ENCODE results near the gene TRABD2A.
"Not testable (repeated sequence)": the region's sequence is repeated elsewhere in the genome, so short reads cannot be mapped to it uniquely, and the experiment has no call there.

The TRABD2A gene

DNA sequence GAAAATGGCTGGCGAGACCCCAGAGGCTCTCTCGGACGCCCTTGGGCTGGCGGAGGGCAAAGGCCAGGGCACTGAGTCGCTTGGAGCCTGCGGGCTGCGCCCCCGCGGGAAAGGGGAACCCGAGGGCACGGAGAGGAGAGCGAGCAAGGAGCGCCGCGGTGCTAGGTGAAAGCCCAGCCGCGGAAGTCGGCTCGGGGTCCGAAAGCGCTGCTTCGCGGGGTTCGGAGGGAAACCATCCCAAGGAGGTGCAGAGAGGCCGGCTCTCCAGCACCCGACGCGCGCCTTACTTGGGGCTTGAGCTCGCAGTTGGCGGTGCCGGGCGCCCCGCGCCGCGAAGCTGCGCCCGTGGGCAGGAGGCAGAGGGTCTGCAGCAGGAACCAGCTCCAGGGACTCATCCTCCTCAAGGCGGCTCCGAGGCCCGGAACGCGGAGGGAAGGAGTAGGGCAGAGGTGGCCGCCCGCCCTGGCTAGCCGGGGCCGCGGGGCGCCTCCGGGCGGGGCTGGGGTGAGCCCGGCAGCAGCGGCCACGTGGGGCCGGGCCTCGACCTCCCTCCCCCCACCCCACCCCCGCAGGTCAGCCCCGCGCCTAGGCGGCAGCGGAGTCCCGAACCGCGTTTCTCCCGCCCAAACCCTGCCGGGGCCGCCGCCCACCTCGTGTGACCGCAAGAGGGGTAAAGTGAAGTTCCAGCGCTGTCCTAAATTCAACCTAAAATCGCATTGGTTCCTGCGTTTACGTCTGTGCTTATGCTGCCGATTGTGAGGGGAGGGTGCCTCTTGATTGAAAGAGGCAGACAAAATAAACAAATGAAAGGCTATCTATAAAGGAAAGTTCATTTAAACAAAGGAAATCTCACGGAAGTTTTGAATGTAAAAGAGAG is at the start of gene TRABD2A:
Gene TRABD2A (minus strand): TSS at position 440 of the 877 bp plus-strand sequence. CDS start 45 bp downstream, at position 395.
- peak; percentile 51 for DNase-seq (ENCODE audit: low read depth, low spot score)

- DNase-seq (ENCODE audit: low read depth, low spot score): no peak
Measured at GRCh38 chr2:84927275-84927627, 46.4 kb upstream of the TRABD2A start.

DNA sequence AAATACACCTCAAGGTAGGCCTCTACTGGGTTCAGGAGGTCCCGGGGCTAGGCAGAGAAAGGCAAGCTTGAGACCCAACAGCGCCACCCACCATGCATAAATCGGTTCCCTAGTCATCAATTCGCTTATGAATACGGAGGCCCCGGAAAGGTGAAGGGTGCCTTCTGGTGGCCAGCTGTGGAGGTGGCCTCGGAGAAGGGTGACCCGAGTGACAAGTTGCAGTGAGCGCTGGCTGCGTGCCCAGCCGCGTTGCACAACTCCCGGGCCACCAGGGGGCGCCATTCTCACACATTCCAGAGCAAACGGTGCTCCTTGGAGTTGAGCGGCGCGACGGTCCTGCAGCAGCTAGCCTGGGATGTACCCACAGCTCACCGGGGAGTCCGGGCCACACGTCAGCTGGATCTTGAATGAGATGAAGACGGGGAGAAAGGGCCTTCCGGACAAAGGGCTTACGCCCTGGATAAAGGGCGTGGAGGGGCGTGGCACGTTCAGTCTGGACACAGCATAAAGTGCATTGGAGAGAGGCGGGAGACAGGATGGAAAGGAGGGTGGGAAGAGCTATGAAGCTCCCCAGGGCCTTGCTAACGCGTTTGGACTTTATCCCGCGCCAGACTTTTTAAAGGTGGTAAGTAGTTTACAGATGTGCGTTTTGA is 45.0 kb upstream of the TRABD2A start:
- DNase-seq (ENCODE audit: low read depth, low spot score): peak; percentile 97

GRCh38 chr2:84925336-84925723 is 44.4 kb upstream of the TRABD2A start:
- no peak for DNase-seq (ENCODE audit: low read depth, low spot score)

- DNase-seq (ENCODE audit: low read depth, low spot score): no peak
Measured at GRCh38 chr2:84924173-84925106, 43.6 kb upstream of the TRABD2A start.

- no peak for DNase-seq (ENCODE audit: low read depth, low spot score)
Measured at GRCh38 chr2:84923009-84923408, 42.1 kb upstream of the TRABD2A start.

- no peak for DNase-seq (ENCODE audit: low read depth, low spot score)
Measured at GRCh38 chr2:84919885-84920580, 39.1 kb upstream of the TRABD2A start.

GRCh38 chr2:84918430-84918829 is 37.5 kb upstream of the TRABD2A start:
- DNase-seq (ENCODE audit: low read depth, low spot score): no peak

DNA sequence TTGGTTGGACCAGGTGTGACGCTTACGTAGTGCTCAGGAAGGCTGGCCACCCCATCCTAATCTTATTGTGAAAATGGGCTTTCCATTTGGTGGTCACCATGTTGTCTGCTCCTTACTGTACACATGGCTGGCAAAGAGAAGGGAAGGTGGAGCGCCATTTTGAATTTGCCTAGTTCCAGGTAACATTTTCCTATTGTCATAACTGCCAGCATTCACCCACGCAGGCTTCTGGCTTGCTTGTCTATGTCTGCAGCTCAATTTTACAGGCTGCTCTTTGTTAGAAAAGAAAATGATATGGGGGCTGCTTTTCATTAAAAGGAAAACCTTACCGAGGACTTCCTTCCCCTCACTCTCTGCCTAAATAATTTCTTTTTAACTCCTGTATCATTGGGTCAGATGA is 36.9 kb upstream of the TRABD2A start:
- DNase-seq (ENCODE audit: low read depth, low spot score): not testable (repeated sequence)

DNA sequence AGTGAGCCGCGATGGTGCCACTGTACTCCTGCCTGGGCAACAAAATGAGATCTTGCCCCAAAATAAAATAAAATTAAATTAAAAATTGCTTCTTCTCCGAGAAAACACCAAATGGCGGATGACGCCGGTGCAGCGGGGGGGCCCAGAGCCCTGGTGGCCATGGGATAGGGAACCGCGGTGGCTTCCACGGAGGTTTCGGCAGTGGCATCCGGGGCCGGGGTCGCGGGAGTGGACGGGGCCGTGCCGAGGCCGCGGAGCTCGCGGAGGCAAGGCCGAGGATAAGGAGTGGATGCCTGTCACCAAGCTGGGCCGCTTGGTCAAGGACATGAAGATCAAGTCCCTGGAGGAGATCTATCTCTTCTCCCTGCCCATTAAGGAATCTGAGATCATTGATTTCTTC is 34.8 kb upstream of the TRABD2A start:
- DNase-seq (ENCODE audit: low read depth, low spot score): not testable (repeated sequence)

GRCh38 chr2:84914334-84914733 is 33.5 kb upstream of the TRABD2A start:
- DNase-seq (ENCODE audit: low read depth, low spot score): no peak

DNA sequence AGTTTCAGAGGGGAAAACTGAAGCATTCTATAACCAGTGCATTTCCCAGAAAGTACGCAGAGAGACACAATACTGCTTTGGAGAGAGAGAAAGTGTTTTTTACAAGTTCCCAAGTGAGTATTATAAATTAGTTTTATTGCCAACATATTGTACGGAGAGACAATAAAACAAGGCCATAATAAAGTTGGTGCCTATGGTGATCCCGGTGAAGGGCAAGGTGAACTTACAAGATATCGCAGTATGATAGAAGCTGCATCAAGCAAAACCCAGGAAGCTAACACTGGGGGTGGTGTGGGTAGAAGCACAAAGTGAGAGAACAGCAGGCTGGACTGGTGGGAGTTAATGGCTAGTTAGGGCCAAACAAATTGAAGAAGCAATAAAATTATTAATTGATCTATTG is 32.1 kb upstream of the TRABD2A start:
- DNase-seq (ENCODE audit: low read depth, low spot score): no peak

DNA sequence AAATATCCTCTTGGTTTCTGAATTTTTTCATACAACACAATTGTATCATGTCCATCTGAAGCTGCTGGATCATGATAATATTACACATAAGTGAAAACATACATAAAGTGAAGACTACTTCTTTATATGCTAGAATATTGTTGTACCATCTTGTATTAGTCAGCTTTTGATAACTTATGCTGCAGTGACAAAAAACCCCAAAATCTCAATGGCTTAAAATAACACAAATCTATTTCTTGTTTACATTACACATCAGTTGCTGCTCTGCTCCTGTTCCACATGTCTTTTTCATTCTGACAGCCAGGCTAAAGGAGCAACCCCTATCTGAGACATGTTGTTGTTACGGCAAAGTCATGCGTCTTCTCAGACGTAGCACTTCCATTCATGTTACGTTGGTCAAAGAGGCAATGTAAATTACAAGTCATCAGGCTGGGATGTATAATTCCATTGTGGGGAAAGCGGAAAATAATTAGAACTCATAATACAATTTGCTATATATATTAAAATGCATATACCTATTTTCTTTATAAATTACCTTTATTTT is 30.3 kb upstream of the TRABD2A start:
- no peak for DNase-seq (ENCODE audit: low read depth, low spot score)

DNA sequence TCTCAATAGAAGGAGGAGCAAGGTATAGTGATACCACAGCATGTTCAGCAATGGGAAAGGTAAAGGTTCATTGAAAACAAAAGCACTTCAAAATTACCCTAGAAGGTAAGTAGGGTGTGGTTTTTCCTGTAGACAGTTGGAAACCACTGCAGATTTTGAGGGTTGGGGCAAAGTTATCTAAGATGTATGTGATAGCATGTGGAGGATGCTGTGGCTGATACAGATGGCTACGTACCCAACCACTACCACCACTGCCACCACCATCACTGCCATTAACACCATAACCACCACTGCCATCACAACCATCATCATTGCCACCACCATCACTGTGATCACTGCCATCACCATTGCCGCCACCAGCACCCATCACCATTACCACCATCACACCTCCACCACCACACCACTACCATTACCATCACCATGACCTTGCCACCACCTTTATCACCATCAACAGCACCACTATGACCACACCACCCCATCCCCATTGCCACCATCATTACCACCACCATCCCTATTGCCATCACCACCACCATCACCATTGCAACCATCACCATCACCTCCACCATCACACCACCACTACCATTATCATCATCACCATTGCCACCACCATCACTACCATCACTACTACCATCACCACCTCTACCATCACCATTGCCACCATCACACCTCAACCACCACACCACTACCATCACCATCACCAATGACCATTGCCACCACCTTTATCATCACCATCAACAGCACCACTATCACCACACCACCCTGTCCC is 28.2 kb upstream of the TRABD2A start:
- DNase-seq (ENCODE audit: low read depth, low spot score): no peak

DNA sequence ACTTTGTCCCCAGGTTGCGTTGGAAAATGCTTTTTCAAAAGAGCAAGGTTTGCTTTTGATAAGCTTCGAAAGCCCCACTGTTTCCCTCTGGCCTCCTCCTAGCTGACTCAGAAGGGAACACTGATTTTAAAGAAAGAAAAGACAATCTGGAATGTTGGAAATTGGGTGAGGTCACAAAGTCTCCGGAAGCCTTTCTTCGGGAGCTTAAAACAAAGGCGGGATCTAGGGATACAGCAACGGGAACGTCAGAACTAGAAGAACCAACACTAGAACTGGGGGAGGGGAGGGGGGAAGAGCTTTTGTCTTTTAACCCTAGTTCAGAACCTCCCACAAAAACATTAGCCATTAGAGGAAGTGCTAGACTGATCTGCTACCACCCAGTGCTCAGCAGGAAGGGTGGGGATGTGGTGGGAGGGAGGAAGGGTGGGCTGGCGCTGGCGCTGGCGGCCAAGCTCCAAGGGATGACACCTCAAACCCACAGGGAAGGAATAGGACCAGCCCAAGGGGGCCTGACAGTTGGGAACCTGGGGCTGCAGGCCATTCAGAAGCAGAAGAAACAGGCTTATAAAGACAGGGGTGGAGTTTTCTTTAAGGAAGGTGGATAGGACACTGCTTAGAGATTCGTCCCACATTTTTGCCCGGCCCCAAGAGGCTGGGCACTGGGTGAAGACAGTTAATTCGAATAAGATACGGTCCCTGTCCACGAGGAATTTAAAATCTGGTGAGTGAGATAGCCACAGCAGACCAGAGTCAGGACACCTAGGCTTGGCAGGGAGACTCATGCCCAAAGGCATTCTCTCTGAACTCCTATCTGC is 26.2 kb upstream of the TRABD2A start:
- no peak for DNase-seq (ENCODE audit: low read depth, low spot score)

DNA sequence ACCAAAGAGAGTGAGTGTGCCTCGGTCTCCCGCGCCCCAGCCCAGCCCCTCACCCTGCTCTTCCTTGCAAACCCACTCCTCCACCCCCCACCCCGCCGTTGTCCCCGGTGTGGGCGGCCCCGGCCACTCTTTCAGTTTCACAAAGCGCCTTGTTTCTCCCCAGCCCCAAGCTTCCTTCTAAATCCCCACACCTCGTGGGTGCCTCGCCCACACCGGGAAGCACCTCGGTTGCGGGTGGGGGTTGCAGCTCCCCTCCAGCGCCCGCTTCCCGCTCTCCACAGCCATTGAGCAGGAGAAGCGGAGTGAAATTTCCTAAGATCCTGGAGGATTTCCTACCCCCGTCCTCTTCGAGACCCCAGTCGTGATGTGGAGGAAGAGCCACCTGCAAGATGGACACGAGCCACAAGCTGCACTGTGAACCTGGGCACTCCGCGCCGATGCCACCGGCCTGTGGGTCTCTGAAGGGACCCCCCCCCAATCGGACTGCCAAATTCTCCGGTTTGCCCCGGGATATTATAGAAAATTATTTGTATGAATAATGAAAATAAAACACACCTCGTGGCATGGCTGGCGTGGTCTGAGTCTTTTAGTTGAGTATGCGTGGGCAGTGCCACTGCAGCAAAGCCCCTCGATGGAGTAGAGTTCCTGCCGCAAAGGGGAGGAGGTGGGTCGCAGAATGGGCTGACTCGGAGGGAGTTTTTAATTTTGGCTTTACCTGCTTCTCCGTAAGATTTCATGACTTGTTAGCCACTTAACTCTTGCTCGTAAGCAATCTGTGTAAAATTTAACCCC is 25.4 kb upstream of the TRABD2A start:
- DNase-seq (ENCODE audit: low read depth, low spot score): no peak

DNA sequence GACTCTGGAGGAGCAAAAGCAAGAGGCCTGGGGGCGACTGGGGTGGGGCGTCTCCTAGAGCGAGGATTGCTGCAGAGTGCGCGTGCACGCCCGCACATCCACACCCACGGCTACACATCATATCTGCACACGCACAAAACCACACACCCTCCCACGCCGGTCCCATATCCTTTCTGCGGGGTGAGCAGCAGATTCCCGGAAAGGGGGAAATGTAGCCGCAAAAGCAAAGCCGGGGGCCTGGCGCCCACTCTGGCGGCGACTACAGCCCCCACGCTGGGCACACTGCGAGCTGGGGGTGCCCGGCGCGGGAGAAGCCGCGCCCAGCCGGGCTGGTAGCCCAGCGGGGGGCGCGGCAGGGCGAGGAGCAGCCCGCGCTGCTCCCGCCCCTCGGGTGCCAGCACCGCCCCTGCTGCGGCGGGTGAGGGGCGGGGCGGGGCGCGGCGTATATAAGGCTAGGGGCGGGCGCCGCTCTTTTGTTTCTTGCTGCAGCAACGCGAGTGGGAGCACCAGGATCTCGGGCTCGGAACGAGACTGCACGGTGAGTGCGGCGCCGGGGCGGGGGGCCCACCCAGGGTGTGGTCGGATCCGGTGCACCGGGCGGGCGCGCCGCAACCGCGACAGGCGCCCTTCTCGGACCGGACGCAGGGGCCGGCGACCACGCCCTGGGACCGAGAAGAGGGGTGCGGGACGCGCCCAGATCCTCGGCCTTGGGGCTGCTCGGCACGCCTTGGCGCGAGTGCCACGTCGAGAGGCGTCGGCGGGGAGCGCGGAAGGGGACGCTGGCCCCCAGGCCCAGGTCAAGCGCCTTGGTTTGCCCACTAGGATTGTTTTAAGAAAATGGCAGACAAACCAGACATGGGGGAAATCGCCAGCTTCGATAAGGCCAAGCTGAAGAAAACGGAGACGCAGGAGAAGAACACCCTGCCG is 24.6 kb upstream of the TRABD2A start, which contains the start of gene TMSB10:
Gene TMSB10 (plus strand): TSS at position 476 of the 927 bp plus-strand sequence.
- peak; percentile 71 for DNase-seq (ENCODE audit: low read depth, low spot score)
